PC-9 (cell line): ENCODE measurements around the gene ULBP1. TPM values are rescaled to one million over a fixed set of nuclear protein-coding genes. Genes with fewer than 3 reads are reported as not detected.

ENCODE experiments used
- Bru-seq: library from RNA; stranded (reverse); fragments of 400-500 nt; gene quantifications from one replicate; lab custom pipeline; 2021; lab: Mats Ljungman, UMichigan
- BruChase-seq, 2 experiments: library from RNA; stranded (reverse); fragments of 400-500 nt; gene quantifications; one replicate each; lab custom pipeline; 2021; lab: Mats Ljungman, UMichigan
- BruUV-seq: library from RNA; stranded (reverse); fragments of 400-500 nt; replicated peaks from 2 replicates; lab custom pipeline; 2021; lab: Mats Ljungman, UMichigan
- CTCF ChIA-PET: fragments of 300-600 bp; sonication (Branson Sonifier 250); formaldehyde crosslinking; loops from one replicate; lab custom pipeline; 2022; ENCODE audit warnings: antibody characterized with exemption; lab: Charles Lee
- POLR2A ChIA-PET: fragments of 300-600 bp; sonication (Branson Sonifier 250); formaldehyde crosslinking; loops from one replicate; lab custom pipeline; 2022; ENCODE audit warnings: antibody characterized with exemption; ENCODE audit not compliant: unreplicated experiment; lab: Charles Lee
- DNase-seq, 2 experiments: peaks; one replicate each; pipeline versions ENCODE4 v3.0.0 to v3.0.0-alpha.2; 2015 to 2022; ENCODE audit warnings: mixed read lengths in 1 of 2
- H2AFZ ChIP-seq: fragments of 200-600 bp; sonication (generic); 2 replicates; pipeline ENCODE4 v1.8.1; 2017; ENCODE audit warnings: antibody characterized with exemption
- H3F3A ChIP-seq: fragments of 200-600 bp; sonication (generic); 2 replicates; pipeline ENCODE4 v1.8.1; 2017; ENCODE audit warnings: antibody characterized with exemption, mild to moderate bottlenecking, low read depth; ENCODE audit not compliant: insufficient read depth
- H3K27ac ChIP-seq: fragments of 200-600 bp; sonication (generic); 2 replicates; pipeline ENCODE4 v1.6.1; 2016; ENCODE audit warnings: mixed run types
- H3K27me3 ChIP-seq: fragments of 200-600 bp; sonication (generic); 2 replicates; pipeline ENCODE4 v1.6.1; 2016; ENCODE audit warnings: low read depth, mixed run types; ENCODE audit not compliant: insufficient read depth
- H3K36me3 ChIP-seq: fragments of 200-600 bp; sonication (generic); 2 replicates; pipeline ENCODE4 v1.6.1; 2016; ENCODE audit warnings: low read depth, mixed run types
- H3K4me1 ChIP-seq: fragments of 200-600 bp; sonication (generic); replicated peaks from 2 replicates; pipeline ENCODE4 v1.6.1; 2016; ENCODE audit warnings: mixed run types; ENCODE audit not compliant: insufficient read depth
- H3K4me2 ChIP-seq: fragments of 200-600 bp; sonication (generic); 2 replicates; pipeline ENCODE4 v1.6.1; 2017; ENCODE audit warnings: mixed run types
- H3K4me3 ChIP-seq: fragments of 200-600 bp; sonication (generic); 2 replicates; pipeline ENCODE4 v1.6.1; 2016; ENCODE audit warnings: mixed run types
- H3K79me2 ChIP-seq: fragments of 200-600 bp; sonication (generic); 2 replicates; pipeline ENCODE4 v1.6.1; 2017; ENCODE audit warnings: low read depth, mixed run types
- H3K9me2 ChIP-seq: fragments of 200-600 bp; sonication (generic); 2 replicates; pipeline ENCODE4 v1.8.1; 2017; ENCODE audit warnings: mild to moderate bottlenecking; ENCODE audit not compliant: insufficient read depth
- H3K9me3 ChIP-seq: fragments of 200-600 bp; sonication (generic); 2 replicates; pipeline ENCODE4 v1.8.1; 2016; ENCODE audit warnings: low read depth; ENCODE audit not compliant: insufficient read depth
- H4K20me1 ChIP-seq: fragments of 200-600 bp; sonication (generic); 2 replicates; pipeline ENCODE4 v1.8.1; 2017; ENCODE audit not compliant: insufficient read depth
- EZH2 ChIP-seq: fragments of 200-600 bp; sonication (generic); IDR thresholded peaks from 2 replicates; pipeline ENCODE4 v1.8.0; 2017; ENCODE audit warnings: antibody characterized with exemption, low read depth
- intact Hi-C: fragments of 100-400 bp; cut with micrococcal nuclease; formaldehyde crosslinking; loops from one replicate; pipeline ENCODE4 v1.10.0; 2022; ENCODE audit not compliant: unreplicated experiment
- long read RNA-seq: library from polyadenylated mRNA; stranded (forward); transcript quantifications from one replicate; pipeline ENCODE4 v2.0.0, GENCODE V29; 2022
- total RNA-seq: library from RNA; stranded (reverse); gene quantifications from 2 replicates; pipeline ENCODE4 v1.2.3, GENCODE V29; 2021
- TF ChIP-seq, protein P1 (sequence below): fragments of 200-600 bp; sonication (generic); conservative IDR thresholded peaks from 2 replicates; pipeline ENCODE4 v1.6.1; 2017; ENCODE audit warnings: mixed run types, antibody characterized with exemption, mild to moderate bottlenecking, moderate library complexity

Gene ULBP1, protein sequence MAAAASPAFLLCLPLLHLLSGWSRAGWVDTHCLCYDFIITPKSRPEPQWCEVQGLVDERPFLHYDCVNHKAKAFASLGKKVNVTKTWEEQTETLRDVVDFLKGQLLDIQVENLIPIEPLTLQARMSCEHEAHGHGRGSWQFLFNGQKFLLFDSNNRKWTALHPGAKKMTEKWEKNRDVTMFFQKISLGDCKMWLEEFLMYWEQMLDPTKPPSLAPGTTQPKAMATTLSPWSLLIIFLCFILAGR
- total RNA-seq (2.8 and 3.3 TPM in 2 replicates), Bru-seq, nascent RNA (percentile 36 among the genes with signal in this experiment), BruChase-seq, experiment 1, labeled RNA remaining after a 2-hour chase (percentile 36 among the genes with signal in this experiment), BruChase-seq, experiment 2, labeled RNA remaining after a 6-hour chase (percentile 50 among the genes with signal in this experiment)
- long read RNA-seq, partial matches to known transcripts, result 1 of 4 reads
- long read RNA-seq, other reads (novel, unspliced or antisense), result 0 of 4 reads

DNA sequence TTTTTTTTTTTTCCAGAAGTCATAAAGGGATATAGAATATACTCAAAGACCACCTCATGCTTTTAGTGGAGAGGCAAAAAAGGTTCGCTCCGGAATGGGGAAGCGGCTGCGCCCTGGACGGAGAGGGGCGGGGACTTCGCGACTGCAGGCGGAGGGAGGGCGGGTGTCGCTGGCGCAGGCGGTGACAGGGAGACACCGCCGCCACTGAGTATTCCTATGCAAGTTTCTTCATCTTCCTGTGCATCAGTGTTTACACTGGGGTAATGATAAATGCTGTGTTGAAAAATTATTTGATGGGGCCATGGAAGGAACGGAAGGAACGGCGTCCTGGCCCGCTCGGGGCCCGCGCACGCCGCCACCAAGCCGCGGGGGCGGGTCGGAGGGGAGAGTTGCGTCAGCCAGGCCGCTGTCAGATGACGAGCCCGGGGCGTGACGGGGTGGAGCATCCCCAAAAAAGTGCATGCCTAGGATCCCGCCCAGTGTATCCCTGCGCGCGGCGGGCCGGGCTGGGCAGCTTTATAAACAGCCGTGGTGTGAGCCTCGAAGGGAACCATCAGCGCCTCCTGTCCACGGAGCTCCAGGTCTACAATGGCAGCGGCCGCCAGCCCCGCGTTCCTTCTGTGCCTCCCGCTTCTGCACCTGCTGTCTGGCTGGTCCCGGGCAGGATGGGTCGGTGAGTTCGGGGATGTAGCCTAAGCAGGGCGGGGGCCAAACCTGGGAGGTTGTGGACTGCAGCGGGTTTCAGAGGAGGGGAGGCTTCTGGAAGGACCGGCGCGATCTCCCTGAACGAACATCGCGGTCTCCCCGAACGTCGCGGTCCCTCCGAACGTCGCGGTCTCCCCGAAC is at the start of gene ULBP1:
Gene ULBP1, plus strand, starts transcription at position 482 of the 846 bp plus-strand sequence. Its CDS starts 107 bp downstream, at position 589.
- H3K36me3 ChIP-seq, result no peaks in the 10 kb centered on the region
- no peak for TF ChIP-seq EZH2
- TF ChIP-seq, protein P1, sequence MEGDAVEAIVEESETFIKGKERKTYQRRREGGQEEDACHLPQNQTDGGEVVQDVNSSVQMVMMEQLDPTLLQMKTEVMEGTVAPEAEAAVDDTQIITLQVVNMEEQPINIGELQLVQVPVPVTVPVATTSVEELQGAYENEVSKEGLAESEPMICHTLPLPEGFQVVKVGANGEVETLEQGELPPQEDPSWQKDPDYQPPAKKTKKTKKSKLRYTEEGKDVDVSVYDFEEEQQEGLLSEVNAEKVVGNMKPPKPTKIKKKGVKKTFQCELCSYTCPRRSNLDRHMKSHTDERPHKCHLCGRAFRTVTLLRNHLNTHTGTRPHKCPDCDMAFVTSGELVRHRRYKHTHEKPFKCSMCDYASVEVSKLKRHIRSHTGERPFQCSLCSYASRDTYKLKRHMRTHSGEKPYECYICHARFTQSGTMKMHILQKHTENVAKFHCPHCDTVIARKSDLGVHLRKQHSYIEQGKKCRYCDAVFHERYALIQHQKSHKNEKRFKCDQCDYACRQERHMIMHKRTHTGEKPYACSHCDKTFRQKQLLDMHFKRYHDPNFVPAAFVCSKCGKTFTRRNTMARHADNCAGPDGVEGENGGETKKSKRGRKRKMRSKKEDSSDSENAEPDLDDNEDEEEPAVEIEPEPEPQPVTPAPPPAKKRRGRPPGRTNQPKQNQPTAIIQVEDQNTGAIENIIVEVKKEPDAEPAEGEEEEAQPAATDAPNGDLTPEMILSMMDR, result no peak
- no peaks in the 10 kb centered on the region for H3K27me3 ChIP-seq
- DNase-seq, result peak; percentile 50 to 75
- no TSS peak for BruUV-seq
- H3K4me1 ChIP-seq, result peaks cover 11% of the 10 kb centered on the region
- no peaks in the 10 kb centered on the region for H4K20me1 ChIP-seq
- no peaks in the 10 kb centered on the region for H3K9me2 ChIP-seq
- POLR2A ChIA-PET, result interaction anchor here (0.7 kb wide), 1 partner anchor 18 kb away, joined by 3 read pairs; no protein-coding TSS in a partner anchor
- peak within 1 kb of the TSS; percentile 73 for H3K4me2 ChIP-seq
- CTCF ChIA-PET, result no interaction called here
- H3F3A ChIP-seq, result no peaks in the 10 kb centered on the region
- H2AFZ ChIP-seq, result peak within 1 kb of the TSS; percentile 94
- peak within 1 kb of the TSS; percentile 88 for H3K4me3 ChIP-seq
- H3K9me3 ChIP-seq, result no peaks in the 10 kb centered on the region
- intact Hi-C loops, result no loop called here
- peak within 1 kb of the TSS; percentile 80 for H3K27ac ChIP-seq
- no peaks in the 10 kb centered on the region for H3K79me2 ChIP-seq

DNA sequence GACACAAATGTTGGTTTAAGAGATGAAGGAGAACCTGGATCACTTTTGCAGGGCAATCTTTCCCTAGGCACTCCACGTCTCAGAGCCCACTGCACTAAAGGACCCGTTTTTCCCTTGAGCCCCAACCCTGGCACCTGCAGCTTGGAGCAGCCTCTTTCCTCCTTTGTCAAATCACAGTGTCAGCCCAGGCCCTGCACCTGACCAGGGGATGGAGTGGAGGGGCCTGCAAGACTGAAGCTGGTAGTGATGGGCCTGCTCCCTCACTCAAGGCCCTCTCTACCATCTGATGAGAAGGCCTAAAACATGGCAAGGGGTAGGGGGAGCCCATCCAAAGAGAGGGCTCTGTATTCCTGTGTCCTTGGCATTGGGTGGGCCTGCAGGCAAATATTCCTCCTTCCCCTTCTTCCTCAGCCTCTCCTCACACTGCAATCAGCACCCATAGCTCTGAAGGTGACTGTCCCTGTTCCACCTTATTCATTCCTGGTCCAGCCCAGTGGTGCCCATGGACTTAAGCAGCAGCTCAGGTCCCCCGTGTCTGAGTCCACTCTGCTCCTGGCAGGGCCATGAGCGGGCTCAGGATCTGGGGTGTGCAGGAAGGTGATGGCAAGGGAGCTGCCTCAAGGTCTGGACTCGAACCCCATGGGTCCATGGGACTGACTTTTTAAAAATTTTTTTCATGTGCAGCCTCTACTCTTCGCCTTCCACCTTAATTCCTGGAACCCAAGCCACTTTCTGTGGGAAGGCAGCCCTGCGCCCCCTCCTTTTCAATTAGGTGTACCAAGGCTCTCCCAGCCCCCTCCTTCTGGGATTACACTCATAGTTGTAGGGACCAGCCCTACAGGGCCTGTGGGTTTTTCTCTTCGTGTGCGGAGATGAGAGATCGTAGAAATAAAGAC is 47.5 kb upstream of the ULBP1 start:
- ChIA-PET POLR2A (no interaction called here), CTCF (no interaction called here)
- BruUV-seq, result no TSS peak

DNA sequence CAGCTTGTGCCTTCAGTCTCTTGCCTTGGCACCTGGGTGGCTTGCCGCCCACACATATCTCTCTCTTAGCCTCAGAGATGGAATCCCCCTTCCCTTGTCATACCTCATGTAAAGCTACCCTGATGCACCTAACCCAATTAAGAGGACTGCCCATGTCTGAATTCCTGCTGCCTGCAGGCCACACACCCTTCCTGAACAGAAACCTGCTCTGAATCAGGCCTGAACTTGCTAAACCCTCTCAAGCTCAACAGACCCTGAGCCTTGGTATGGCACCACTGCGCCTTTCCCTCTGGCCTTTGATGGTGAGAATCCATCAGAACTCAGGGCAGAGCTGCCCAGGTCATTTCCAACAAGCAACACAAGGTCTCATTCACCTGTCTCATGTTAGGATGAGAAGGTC is 46.1 kb upstream of the ULBP1 start:
- Histone ChIP-seq H3K4me3 (no peak overlapping the region), H3K4me2 (no peak overlapping the region), H2AFZ (no peak overlapping the region), H3K36me3 (no peaks in the 10 kb centered on the region), H3F3A (no peaks in the 10 kb centered on the region), H3K9me2 (no peaks in the 10 kb centered on the region), H3K79me2 (no peaks in the 10 kb centered on the region), H3K4me1 (no peaks in the 10 kb centered on the region), H3K9me3 (no peaks in the 10 kb centered on the region), H3K27ac (no peak overlapping the region), H3K27me3 (no peaks in the 10 kb centered on the region), H4K20me1 (no peaks in the 10 kb centered on the region)
- CTCF ChIA-PET, result no interaction called here
- BruUV-seq, result no TSS peak
- TF ChIP-seq, protein P1, result no peak
- TF ChIP-seq EZH2, result no peak
- intact Hi-C loops, result loop anchor here (2.0 kb wide), 1 partner anchor 49 kb away; no protein-coding TSS in a partner anchor
- DNase-seq, result no peak
- POLR2A ChIA-PET, result no interaction called here

More for the DNA sequence above, 47.5 kb upstream of the ULBP1 start:
- H3K27me3 ChIP-seq, result no peaks in the 10 kb centered on the region
- intact Hi-C loops, result loop anchor here (2.0 kb wide), 1 partner anchor 47 kb away; no protein-coding TSS in a partner anchor
- no peaks in the 10 kb centered on the region for H3K9me2 ChIP-seq
- no peak overlapping the region for H3K4me2 ChIP-seq
- H3K4me1 ChIP-seq, result no peaks in the 10 kb centered on the region
- no peaks in the 10 kb centered on the region for H4K20me1 ChIP-seq
- no peak overlapping the region for H3K27ac ChIP-seq
- TF ChIP-seq EZH2, result no peak
- no peaks in the 10 kb centered on the region for H3K79me2 ChIP-seq
- no peak overlapping the region for H3K4me3 ChIP-seq
- no peaks in the 10 kb centered on the region for H3F3A ChIP-seq
- DNase-seq, result no peak
- no peaks in the 10 kb centered on the region for H3K9me3 ChIP-seq
- no peak overlapping the region for H2AFZ ChIP-seq
- no peaks in the 10 kb centered on the region for H3K36me3 ChIP-seq
